Esophagus squamous epithelium (tissue), 5 donors: ENCODE results near the gene SMIM44. TPM values are rescaled to one million over a fixed set of nuclear protein-coding genes. Genes with fewer than 3 reads are reported as not detected.

Experiments
- DNase-seq: peaks from one replicate; lab custom pipeline; 2025; lab: John Stamatoyannopoulos, UW
- H3K27ac ChIP-seq, 4 donors: fragments of 200-600 bp; sonication (generic); one replicate each; pipeline ENCODE4 v1.5.1; 2016 to 2019; ENCODE audit warnings: mild to moderate bottlenecking in 1 of 4
- H3K27me3 ChIP-seq, 4 donors: fragments of 200-600 bp; sonication (generic); 1 replicate in 3 of 4; 2 replicates in 1 of 4; pipeline versions ENCODE4 v1.5.1 to v1.6.0; 2017 to 2021; ENCODE audit warnings: antibody characterized with exemption in 1 of 4
- H3K36me3 ChIP-seq, 3 donors: fragments of 200-600 bp; sonication (generic); one replicate each; pipeline ENCODE4 v1.5.1; 2016 to 2019
- H3K4me1 ChIP-seq, 3 donors: fragments of 200-600 bp; sonication (generic); one replicate each; pipeline ENCODE4 v1.5.1; 2017 to 2019
- H3K4me3 ChIP-seq, 4 donors: fragments of 200-600 bp; sonication (generic); 1 replicate in 3 of 4; 2 replicates in 1 of 4; pipeline ENCODE4 v1.5.1; 2016 to 2019; ENCODE audit warnings: mild to moderate bottlenecking in 2 of 4, moderate library complexity in 1 of 4
- H3K9me3 ChIP-seq, 3 donors: fragments of 200-600 bp; sonication (generic); one replicate each; pipeline ENCODE4 v1.5.1; 2016 to 2019
- POLR2A ChIP-seq, 4 donors: fragments of 450-650 bp; IDR thresholded peaks; one replicate each; pipeline ENCODE4 v1.6.1; 2017; ENCODE audit warnings: antibody characterized with exemption in 4 of 4, mild to moderate bottlenecking in 4 of 4, moderate library complexity in 3 of 4
- WGBS, 2 donors: methylation state at CpG; one replicate each; pipeline ENCODE4 v1.1.5; 2018; 5-methylcytosine and 5-hydroxymethylcytosine counted together
- intact Hi-C: fragments of 100-400 bp; cut with DNase I; formaldehyde crosslinking; loops from one replicate; pipeline ENCODE4 v1.15.0; 2022
- total RNA-seq, 4 donors: library from RNA; depleted of rRNA; stranded (reverse); fragments of >200 nt; gene quantifications; one replicate each; pipeline ENCODE4 v1.1.0, GENCODE V29; 2016
- TF ChIP-seq, protein P1 (sequence below), 6 experiments: fragments of 450-650 bp in 4 of 6; fragments of 200-600 bp in 2 of 6; sonication (generic) in 2 of 6; IDR thresholded peaks; one replicate each; pipeline ENCODE4 v1.5.1; 2016 to 2019; ENCODE audit warnings: antibody characterized with exemption in 6 of 6, mild to moderate bottlenecking in 4 of 6, moderate library complexity in 4 of 6
- donor health status: DM: yes; HTN: yes; CAD: no.

SMIM44 gene
- total RNA-seq, 4 donors from 2014 or later = not detected

DNA sequence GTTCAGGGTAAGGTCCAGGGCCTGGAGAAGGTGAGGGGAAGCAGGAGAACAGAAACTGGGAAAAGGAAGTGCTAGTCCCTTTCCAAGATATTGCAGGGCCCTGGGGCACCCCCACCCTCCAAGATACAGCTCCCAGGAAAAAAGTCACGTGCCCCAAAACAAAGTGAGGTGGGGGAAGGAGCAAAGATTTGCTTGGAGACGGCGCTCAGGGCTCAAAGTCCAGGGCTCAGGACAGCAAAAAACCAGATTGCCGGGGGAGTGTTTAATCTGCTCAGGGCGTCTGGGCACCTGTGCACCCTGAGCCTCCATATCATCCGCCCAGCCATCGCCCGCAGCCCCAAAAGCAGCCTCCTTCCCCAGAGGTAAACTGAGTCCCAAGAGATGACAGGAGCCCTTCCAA lies 9.2 kb downstream of the SMIM44 start:
- Histone ChIP-seq H3K9me3 (no peaks in the 10 kb centered on the region), H3K4me1 (peaks cover 0 to 20% (median 5%) of the 10 kb centered on the region in 3 donors), H3K4me3 (no peak overlapping the region), H3K27ac (no peak overlapping the region), H3K27me3 (peaks cover 0 to 29% (median 0%) of the 10 kb centered on the region in 4 donors), H3K36me3 (no peaks in the 10 kb centered on the region)
- intact Hi-C loops = no loop called here
- TF ChIP-seq POLR2A (IDR thresholded peaks at IDR 0.05) = no peak
- TF ChIP-seq, protein P1, sequence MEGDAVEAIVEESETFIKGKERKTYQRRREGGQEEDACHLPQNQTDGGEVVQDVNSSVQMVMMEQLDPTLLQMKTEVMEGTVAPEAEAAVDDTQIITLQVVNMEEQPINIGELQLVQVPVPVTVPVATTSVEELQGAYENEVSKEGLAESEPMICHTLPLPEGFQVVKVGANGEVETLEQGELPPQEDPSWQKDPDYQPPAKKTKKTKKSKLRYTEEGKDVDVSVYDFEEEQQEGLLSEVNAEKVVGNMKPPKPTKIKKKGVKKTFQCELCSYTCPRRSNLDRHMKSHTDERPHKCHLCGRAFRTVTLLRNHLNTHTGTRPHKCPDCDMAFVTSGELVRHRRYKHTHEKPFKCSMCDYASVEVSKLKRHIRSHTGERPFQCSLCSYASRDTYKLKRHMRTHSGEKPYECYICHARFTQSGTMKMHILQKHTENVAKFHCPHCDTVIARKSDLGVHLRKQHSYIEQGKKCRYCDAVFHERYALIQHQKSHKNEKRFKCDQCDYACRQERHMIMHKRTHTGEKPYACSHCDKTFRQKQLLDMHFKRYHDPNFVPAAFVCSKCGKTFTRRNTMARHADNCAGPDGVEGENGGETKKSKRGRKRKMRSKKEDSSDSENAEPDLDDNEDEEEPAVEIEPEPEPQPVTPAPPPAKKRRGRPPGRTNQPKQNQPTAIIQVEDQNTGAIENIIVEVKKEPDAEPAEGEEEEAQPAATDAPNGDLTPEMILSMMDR (IDR thresholded peaks at IDR 0.05) = no peak
- no peak for DNase-seq
- 52 to 58% methylated on average over 4 to 7 of the region's 8 CpGs for WGBS, 2 donors

GRCh38 chr19:3471954-3472655 lies 11.1 kb downstream of the SMIM44 start:
- H3K36me3 ChIP-seq = peaks cover 0 to 4% (median 0%) of the 10 kb centered on the region in 3 donors
- H3K27me3 ChIP-seq = peaks cover 0 to 21% (median 0%) of the 10 kb centered on the region in 4 donors
- H3K4me1 ChIP-seq = peaks cover 0 to 38% (median 0%) of the 10 kb centered on the region in 3 donors
- intact Hi-C loops = no loop called here
- no peak for DNase-seq
- TF ChIP-seq, protein P1 (IDR thresholded peaks at IDR 0.05) = peak; percentile 62 to 83 (median 72)
- no peak for TF ChIP-seq POLR2A (IDR thresholded peaks at IDR 0.05)
- H3K9me3 ChIP-seq = no peaks in the 10 kb centered on the region
- H3K27ac ChIP-seq = no peak overlapping the region
- no peak overlapping the region for H3K4me3 ChIP-seq
- 23 to 48% methylated on average over 9 to 13 of the region's 24 CpGs for WGBS, 2 donors

DNA sequence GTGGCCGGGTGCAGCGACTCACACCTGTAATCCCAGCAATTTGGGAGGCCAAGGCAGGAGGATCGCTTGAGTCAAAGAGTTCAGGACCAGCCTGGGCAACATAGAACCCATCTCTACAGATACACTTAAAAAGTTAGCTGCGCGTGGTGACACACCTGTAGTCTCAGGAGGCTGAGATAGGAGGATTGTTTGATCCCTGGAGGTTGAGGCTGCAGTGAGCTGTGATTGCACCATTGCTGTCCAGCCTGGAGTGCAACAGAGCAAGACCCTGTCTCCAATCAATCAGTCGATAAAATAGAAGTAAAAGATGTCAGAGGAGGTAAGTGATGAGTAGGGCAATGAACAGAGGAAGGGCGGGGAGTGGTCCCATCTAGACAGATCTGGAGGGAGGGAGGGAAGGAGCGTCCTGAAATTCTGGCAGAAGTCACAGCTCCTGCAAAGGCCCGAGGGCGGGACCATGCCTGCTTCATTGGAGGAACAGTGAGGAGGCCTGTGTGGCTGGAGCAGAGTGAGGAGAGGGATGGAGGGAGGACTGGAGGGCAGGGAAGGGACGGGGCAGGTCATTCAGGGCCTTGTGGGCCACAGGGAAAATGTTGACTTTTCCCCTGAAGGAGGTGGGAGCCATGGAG lies 12.6 kb downstream of the SMIM44 start:
- 38 to 47% methylated on average over 9 to 11 of the region's 11 CpGs for WGBS, 2 donors
- Histone ChIP-seq H3K27me3 (peaks cover 0 to 20% (median 0%) of the 10 kb centered on the region in 4 donors), H3K4me1 (peaks cover 0 to 53% (median 9%) of the 10 kb centered on the region in 3 donors), H3K27ac (no peak overlapping the region), H3K4me3 (no peak overlapping the region), H3K36me3 (peaks cover 0 to 4% (median 0%) of the 10 kb centered on the region in 3 donors), H3K9me3 (no peaks in the 10 kb centered on the region)
- intact Hi-C loops = no loop called here
- DNase-seq = no peak
- TF ChIP-seq, protein P1 (IDR thresholded peaks at IDR 0.05) = no peak
- TF ChIP-seq POLR2A (IDR thresholded peaks at IDR 0.05) = no peak

DNA sequence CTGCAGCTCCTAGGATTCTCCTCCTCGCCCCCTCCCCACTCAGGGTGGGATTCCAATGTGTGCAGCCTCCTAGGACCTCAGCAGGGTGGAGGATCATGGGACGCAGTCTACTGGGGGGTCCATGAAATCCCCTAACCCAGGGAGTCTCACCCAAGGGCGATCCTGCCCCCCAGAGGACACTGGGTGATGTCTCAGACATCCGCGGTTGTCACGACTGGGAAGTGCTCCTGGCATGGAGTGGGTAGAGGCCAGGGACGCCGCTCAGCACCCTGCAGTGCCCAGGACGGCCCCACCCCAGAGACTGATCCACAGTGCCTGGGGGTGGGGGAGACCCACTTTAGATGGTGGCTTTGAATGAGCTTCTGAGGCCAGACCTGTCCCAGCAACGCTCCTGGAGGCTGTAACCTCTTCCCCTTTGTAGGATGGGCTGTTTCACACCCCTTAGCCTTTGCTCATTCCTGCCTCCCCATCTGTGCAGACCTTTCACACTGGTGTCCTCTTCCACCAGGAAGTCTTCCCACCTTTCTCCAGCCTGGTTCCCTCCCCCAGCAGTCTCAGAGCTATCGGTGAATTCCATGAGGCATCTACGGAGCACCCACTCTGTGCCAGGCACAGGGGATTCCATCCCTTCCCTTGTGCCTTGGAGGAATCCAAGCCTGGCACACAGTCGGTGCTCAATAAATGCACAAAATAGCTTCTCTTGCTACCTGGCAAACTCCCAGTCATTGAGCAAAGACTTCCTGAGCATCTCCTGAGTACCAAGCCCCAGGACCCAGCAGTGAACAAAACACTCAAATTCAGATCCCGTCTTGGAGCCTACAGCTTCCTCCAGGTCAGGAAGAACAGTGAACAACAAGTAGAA lies 13.4 kb downstream of the SMIM44 start:
- TF ChIP-seq, protein P1 (IDR thresholded peaks at IDR 0.05) = peak in 1 of 6 experiments; percentile 13
- TF ChIP-seq POLR2A (IDR thresholded peaks at IDR 0.05) = no peak
- WGBS, 2 donors = 47 to 59% methylated on average over 5 to 7 of the region's 14 CpGs
- H3K27me3 ChIP-seq = peaks cover 0 to 12% (median 0%) of the 10 kb centered on the region in 4 donors
- intact Hi-C loops = no loop called here
- peaks cover 0 to 54% (median 9%) of the 10 kb centered on the region in 3 donors for H3K4me1 ChIP-seq
- H3K27ac ChIP-seq = peak overlapping the region in 3 of 4 donors; percentile 3 to 12 (median 9)
- DNase-seq = no peak
- no peaks in the 10 kb centered on the region for H3K9me3 ChIP-seq
- H3K36me3 ChIP-seq = peaks cover 0 to 4% (median 0%) of the 10 kb centered on the region in 3 donors
- H3K4me3 ChIP-seq = no peak overlapping the region
